Mesodermal cell (in vitro differentiated cells): ENCODE results near the gene GBE1.

Experiments used
- H3K27ac ChIP-seq: 2 replicates; pipeline ENCODE4 v1.7.0; 2013; ENCODE audit warnings: mild to moderate bottlenecking, low read depth, low read length, moderate library complexity; ENCODE audit not compliant: severe bottlenecking
- H3K36me3 ChIP-seq: 2 replicates; pipeline ENCODE4 v1.7.1; 2013; ENCODE audit warnings: mild to moderate bottlenecking, low read length, moderate library complexity; ENCODE audit not compliant: control insufficient read depth, insufficient read depth
- H3K4me1 ChIP-seq: one replicate; pipeline ENCODE4 v1.7.1; 2013; ENCODE audit warnings: mild to moderate bottlenecking, low read length; ENCODE audit not compliant: insufficient read depth, control insufficient read depth, poor library complexity, severe bottlenecking
- H3K4me3 ChIP-seq: 2 replicates; pipeline ENCODE4 v1.7.0; 2013; ENCODE audit warnings: low read length, control low read depth, mild to moderate bottlenecking; ENCODE audit not compliant: insufficient read depth, poor library complexity, severe bottlenecking; ENCODE audit errors: extremely low read depth
- H3K9me3 ChIP-seq: 2 replicates; pipeline ENCODE4 v1.7.1; 2013; ENCODE audit warnings: mild to moderate bottlenecking, low read length, moderate library complexity; ENCODE audit not compliant: control insufficient read depth
- WGBS, 2 experiments: methylation state at CpG; one replicate each; pipeline ENCODE4 v1.1.5; 2013; ENCODE audit warnings: missing lambda C conversion rate in 2 of 2; ENCODE audit not compliant: insufficient coverage in 2 of 2; 5-methylcytosine and 5-hydroxymethylcytosine counted together

The GBE1 gene

DNA sequence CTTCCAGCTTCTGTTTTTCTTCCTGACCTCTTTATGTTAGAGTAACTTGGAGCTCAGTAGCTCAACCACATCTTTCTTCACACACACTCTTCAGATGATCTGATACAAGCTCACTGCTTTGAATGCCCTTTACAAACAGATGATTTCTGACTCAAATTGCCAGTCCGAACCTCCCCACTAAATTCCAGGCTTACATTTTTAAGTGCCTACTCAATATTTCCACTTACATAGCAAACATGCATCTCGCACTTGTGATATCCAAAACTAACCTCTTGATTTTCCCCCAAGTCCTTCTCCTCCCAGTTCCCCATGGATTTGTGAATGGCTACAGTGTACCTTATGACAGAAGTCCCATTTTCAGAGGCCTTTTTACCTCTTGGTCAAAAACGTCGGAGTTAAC, 139.1 kb downstream of the GBE1 start:
- no peaks in the 10 kb centered on the region for H3K36me3 ChIP-seq
- whole genome bisulfite sequencing, 2 experiments = 87 to 89% methylated on average over 4 of the region's 4 CpGs
- peaks cover 17% of the 10 kb centered on the region for H3K4me1 ChIP-seq
- no peak overlapping the region for H3K4me3 ChIP-seq
- H3K27ac ChIP-seq = no peak overlapping the region
- H3K9me3 ChIP-seq = no peaks in the 10 kb centered on the region

DNA sequence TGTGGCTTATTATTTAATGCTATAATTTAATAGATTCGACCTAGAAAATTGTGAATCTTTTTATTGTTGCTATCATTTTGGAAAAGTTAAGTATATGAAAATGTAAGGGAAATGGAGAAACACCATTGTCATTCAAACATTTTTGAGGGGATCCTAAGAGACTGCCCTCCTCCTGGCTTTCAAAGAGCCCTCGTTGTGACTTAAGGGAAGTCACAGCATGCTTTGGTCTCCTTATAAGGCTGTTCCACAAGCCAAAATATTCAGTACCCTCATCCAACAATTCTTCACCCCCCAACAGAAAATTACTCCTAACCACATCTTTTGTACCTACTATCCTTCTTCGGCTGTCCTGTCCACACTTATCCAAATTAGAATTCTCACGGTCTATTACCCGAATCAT, 140.2 kb downstream of the GBE1 start:
- H3K27ac ChIP-seq = no peak overlapping the region
- peaks cover 17% of the 10 kb centered on the region for H3K4me1 ChIP-seq
- no peak overlapping the region for H3K4me3 ChIP-seq
- H3K9me3 ChIP-seq = no peaks in the 10 kb centered on the region
- WGBS, 2 experiments = 85 to 90% methylated on average over 3 to 4 of the region's 5 CpGs
- H3K36me3 ChIP-seq = no peaks in the 10 kb centered on the region

GRCh38 chr3:81620849-81621248, 140.6 kb downstream of the GBE1 start:
- Histone ChIP-seq H3K4me3 (no peak overlapping the region), H3K4me1 (peaks cover 14% of the 10 kb centered on the region), H3K27ac (no peak overlapping the region), H3K36me3 (no peaks in the 10 kb centered on the region), H3K9me3 (no peaks in the 10 kb centered on the region)
- WGBS, 2 experiments = 97 to 100% methylated on average over 2 to 3 of the region's 5 CpGs

DNA sequence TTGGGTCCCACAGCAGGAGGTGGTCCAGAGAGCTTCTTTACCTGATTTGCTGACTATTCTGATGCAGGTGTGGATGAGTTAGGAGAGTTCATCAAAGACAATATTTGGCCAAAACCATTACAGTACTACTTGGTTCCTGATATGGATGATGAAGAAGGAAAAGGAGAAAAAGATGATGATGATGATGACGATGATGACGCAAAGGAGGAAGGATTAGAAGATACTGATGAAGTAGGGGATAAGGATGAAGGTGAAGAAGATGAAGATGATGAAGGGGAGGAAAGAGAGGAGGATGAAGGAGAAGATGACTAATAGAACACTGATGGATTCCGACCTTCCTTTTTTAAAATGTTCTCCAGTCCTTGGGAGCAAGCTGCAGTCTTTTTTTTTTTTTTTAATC, 148.7 kb downstream of the GBE1 start:
- Histone ChIP-seq H3K9me3 (no peaks in the 10 kb centered on the region), H3K27ac (no peak overlapping the region), H3K36me3 (no peaks in the 10 kb centered on the region), H3K4me3 (no peak overlapping the region), H3K4me1 (no peaks in the 10 kb centered on the region)
- 97 to 99% methylated on average over 2 to 3 of the region's 3 CpGs for WGBS, 2 experiments

DNA sequence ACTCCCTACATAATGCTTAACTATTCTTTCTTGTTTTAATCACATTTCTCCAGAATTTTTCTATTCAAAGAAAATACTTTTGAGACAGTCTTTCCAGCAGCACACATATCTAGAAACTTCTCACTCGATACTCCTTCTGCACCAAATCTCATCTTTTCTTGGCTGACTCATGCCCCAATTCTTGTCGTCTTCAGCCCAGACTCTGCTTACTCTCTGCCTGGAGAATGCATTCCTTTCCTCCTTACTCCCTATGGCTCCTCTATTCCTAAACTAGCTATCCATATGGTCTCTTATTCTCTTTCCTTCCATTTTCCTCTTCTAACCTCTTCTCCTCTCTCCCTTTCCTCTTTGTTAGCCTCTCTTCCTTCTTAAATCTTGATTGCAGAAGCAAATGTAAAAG, 158.7 kb downstream of the GBE1 start:
- Histone ChIP-seq H3K27ac (no peak overlapping the region), H3K9me3 (no peaks in the 10 kb centered on the region), H3K4me3 (no peak overlapping the region), H3K36me3 (no peaks in the 10 kb centered on the region), H3K4me1 (no peaks in the 10 kb centered on the region)
- WGBS, 2 experiments = 62 to 65% methylated on average over 2 of the region's 2 CpGs

DNA sequence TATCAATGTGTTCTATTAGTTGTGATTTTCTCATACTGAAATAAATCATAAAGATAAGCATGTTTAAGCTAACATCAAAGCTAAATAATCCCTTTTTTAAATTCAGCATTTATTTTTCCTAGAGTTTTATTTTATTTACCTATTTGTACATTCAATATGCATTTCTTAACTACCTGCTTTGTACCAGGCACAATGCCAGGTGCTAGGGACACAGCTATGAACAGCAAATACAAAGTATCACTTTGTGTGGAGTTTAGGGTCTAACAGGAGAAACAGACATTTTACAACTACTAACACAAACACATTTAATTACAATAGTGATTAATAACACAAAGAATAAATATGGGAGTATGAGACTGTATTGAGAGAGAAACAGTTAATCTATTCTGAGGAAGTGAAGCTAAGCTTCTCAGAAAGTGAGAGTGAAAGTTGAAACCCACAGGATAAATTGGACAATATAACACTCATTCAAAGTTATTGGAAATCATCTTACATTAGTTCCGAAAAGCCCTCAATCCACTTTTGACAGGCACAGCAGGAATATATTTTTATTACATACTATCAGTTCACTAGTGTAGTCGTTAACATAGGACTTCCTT, 159.6 kb downstream of the GBE1 start:
- Histone ChIP-seq H3K36me3 (no peaks in the 10 kb centered on the region), H3K4me1 (no peaks in the 10 kb centered on the region), H3K9me3 (no peaks in the 10 kb centered on the region), H3K4me3 (no peak overlapping the region), H3K27ac (no peak overlapping the region)
- no CpG with 5 or more reads among the region's 2 CpGs for WGBS, 2 experiments

- H3K27ac ChIP-seq = no peak overlapping the region
- no peaks in the 10 kb centered on the region for H3K36me3 ChIP-seq
- no peak overlapping the region for H3K4me3 ChIP-seq
- H3K9me3 ChIP-seq = no peaks in the 10 kb centered on the region
- whole genome bisulfite sequencing, 2 experiments = 100% methylated on average over 1 of the region's 5 CpGs; no CpG with 5 or more reads in 1 of the 2 experiments
- H3K4me1 ChIP-seq = no peaks in the 10 kb centered on the region
Measured at GRCh38 chr3:81592101-81592500, 169.3 kb downstream of the GBE1 start.

- WGBS, 2 experiments = 83 to 100% methylated on average over 1 of the region's 5 CpGs
- peaks cover under 1% of the 10 kb centered on the region for H3K4me1 ChIP-seq
- H3K27ac ChIP-seq = no peak overlapping the region
- H3K9me3 ChIP-seq = no peaks in the 10 kb centered on the region
- no peak overlapping the region for H3K4me3 ChIP-seq
- H3K36me3 ChIP-seq = no peaks in the 10 kb centered on the region
Measured at GRCh38 chr3:81585937-81586336, 175.5 kb downstream of the GBE1 start.

DNA sequence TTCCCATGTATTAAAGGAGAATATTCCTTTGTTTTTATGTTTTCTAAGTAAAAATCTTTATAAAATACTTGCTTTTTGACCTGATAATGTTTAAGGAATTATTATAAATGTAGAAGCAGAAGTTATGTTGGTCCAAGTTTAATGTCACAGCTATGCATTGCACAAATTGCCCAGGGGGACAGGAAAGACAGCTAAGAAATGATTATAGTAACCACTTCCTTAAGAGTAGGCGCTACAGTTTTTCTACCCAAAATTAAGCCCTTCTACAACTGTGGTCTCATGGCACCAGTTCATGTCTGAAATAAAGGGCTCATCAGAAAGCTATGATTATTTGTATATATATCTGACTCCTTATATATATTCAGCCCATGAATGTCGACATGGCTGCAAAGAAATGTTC, 176.4 kb downstream of the GBE1 start:
- no peaks in the 10 kb centered on the region for H3K36me3 ChIP-seq
- no peak overlapping the region for H3K4me3 ChIP-seq
- H3K27ac ChIP-seq = no peak overlapping the region
- no peaks in the 10 kb centered on the region for H3K9me3 ChIP-seq
- WGBS, 2 experiments = 100% methylated on average over 1 of the region's 2 CpGs; no CpG with 5 or more reads in 1 of the 2 experiments
- peaks cover 9% of the 10 kb centered on the region for H3K4me1 ChIP-seq

DNA sequence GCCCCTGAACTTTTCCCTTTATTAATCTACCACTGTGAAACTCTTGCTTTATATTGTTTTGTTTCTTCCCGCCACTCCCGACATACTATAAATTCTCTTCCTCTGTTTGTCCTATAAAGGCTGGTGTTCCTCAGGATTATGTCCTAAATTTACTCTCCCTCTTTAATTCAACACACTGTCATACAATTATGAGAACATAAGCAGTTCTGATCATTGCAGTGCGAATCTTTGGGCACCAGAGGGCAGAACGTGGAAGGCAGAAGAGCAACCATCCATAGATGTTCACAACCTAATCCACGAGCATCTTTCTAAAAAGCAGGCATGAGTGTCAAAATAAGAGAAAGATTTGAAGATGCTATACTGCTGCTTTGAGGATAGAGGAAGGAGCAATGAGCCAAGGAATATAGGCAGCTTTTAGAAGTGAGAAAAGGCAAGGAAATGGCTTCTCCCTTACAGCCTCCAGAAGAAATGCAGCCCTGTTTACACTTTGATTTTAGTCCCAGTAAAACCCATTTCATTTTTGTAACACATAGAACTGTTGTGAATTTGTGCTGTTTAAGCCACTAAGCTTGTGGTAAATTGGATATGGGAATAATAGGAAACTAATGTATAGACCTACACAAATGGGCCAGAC, 179.4 kb downstream of the GBE1 start:
- H3K36me3 ChIP-seq = peaks cover 3% of the 10 kb centered on the region
- 59 to 100% methylated on average over 2 to 3 of the region's 5 CpGs for WGBS, 2 experiments
- H3K9me3 ChIP-seq = no peaks in the 10 kb centered on the region
- peaks cover 9% of the 10 kb centered on the region for H3K4me1 ChIP-seq
- no peak overlapping the region for H3K4me3 ChIP-seq
- H3K27ac ChIP-seq = no peak overlapping the region

- Histone ChIP-seq H3K36me3 (peaks cover 3% of the 10 kb centered on the region), H3K4me3 (no peak overlapping the region), H3K27ac (peak overlapping the region; percentile 66), H3K9me3 (no peaks in the 10 kb centered on the region), H3K4me1 (peaks cover 9% of the 10 kb centered on the region)
- WGBS, 2 experiments = 55 to 78% methylated on average over 2 to 4 of the region's 5 CpGs
Measured at GRCh38 chr3:81580355-81580754, 181.1 kb downstream of the GBE1 start.
